Fibroblast of lung (primary cell): ENCODE results near the gene APOL2. TPM values are rescaled to one million over a fixed set of nuclear protein-coding genes. Genes with fewer than 3 reads are reported as not detected.

Experiments
- DNase-seq, 2 donors: peaks; one replicate each; pipeline versions ENCODE4 v3.0.0 to v3.0.0-alpha.2; 2010; ENCODE audit warnings: low read depth in 2 of 2
- H2AFZ ChIP-seq: 2 replicates; pipeline ENCODE4 v1.5.1; 2012; ENCODE audit warnings: low read length, control low read depth, inconsistent platforms
- H3K27ac ChIP-seq: 2 replicates; pipeline ENCODE4 v1.5.1; 2011; ENCODE audit warnings: low read length, control low read depth; ENCODE audit not compliant: insufficient read depth
- H3K27me3 ChIP-seq: 2 replicates; pipeline ENCODE4 v1.5.1; 2011; ENCODE audit warnings: mild to moderate bottlenecking, low read length; ENCODE audit not compliant: control insufficient read depth, insufficient read depth
- H3K36me3 ChIP-seq: 2 replicates; pipeline ENCODE4 v1.5.1; 2011; ENCODE audit warnings: low read length; ENCODE audit not compliant: control insufficient read depth, insufficient read depth
- H3K4me1 ChIP-seq: 2 replicates; pipeline ENCODE4 v1.5.1; 2011; ENCODE audit warnings: low read length; ENCODE audit not compliant: control insufficient read depth, insufficient read depth; ENCODE audit errors: extremely low read depth
- H3K4me2 ChIP-seq: 2 replicates; pipeline ENCODE4 v1.5.1; 2011; ENCODE audit warnings: low read length, control low read depth; ENCODE audit not compliant: insufficient read depth; ENCODE audit errors: extremely low read depth
- H3K4me3 ChIP-seq, 4 experiments: fragments of 200-600 bp in 1 of 4; sonication (generic) in 1 of 4; replicated peaks in 1 of 4; 2 replicates each; pipeline ENCODE4 v1.5.1; 2011 to 2016; ENCODE audit warnings: low read length in 4 of 4, low read depth in 3 of 4, mild to moderate bottlenecking in 3 of 4, control low read depth in 2 of 4, inconsistent platforms in 1 of 4, mixed read lengths in 1 of 4; ENCODE audit not compliant: insufficient read depth in 1 of 4; ENCODE audit errors: control extremely low read depth in 1 of 4
- H3K79me2 ChIP-seq: 2 replicates; pipeline ENCODE4 v1.5.1; 2012; ENCODE audit warnings: mild to moderate bottlenecking, low read length, inconsistent platforms; ENCODE audit not compliant: control insufficient read depth, insufficient read depth
- H3K9ac ChIP-seq: 2 replicates; pipeline ENCODE4 v1.5.1; 2011; ENCODE audit warnings: mild to moderate bottlenecking, low read length, control low read depth; ENCODE audit not compliant: insufficient read depth
- H3K9me3 ChIP-seq: 2 replicates; pipeline ENCODE4 v1.5.1; 2012; ENCODE audit warnings: low read depth, low read length; ENCODE audit not compliant: control insufficient read depth, insufficient read depth
- H4K20me1 ChIP-seq: 2 replicates; pipeline ENCODE4 v1.5.1; 2011; ENCODE audit warnings: low read length; ENCODE audit not compliant: control insufficient read depth, insufficient read depth; ENCODE audit errors: extremely low read depth
- CTCF ChIP-seq, 2 donors: IDR thresholded peaks in 1 of 2; conservative IDR thresholded peaks in 1 of 2; 1 replicate in 1 of 2; 2 replicates in 1 of 2; pipeline ENCODE4 v1.5.1; 2011 to 2012; ENCODE audit warnings: low read length in 2 of 2, control low read depth in 1 of 2, inconsistent platforms in 1 of 2, low read depth in 1 of 2, mild to moderate bottlenecking in 1 of 2
- EZH2 ChIP-seq: IDR thresholded peaks from 2 replicates; pipeline ENCODE4 v1.5.1; 2012; ENCODE audit warnings: low read length, control low read depth, mild to moderate bottlenecking; ENCODE audit errors: missing control alignments
- polyA plus RNA-seq, 2 donors: library from polyadenylated mRNA; depleted of rRNA in 1 of 2; stranded (reverse) in 1 of 2; unstranded in 1 of 2; fragments of >200 nt; gene quantifications; 2 replicates each; pipeline ENCODE4 v1.2.1, GENCODE V29; 2011 to 2012; ENCODE audit warnings: missing spikeins in 1 of 2
- total RNA-seq: library from RNA; depleted of rRNA; stranded (reverse); fragments of >200 nt; gene quantifications from 2 replicates; pipeline ENCODE4 v1.2.1, GENCODE V29; 2014

APOL2 gene
- total and polyA plus RNA-seq, 2 donors (not counting 1 experiment from before 2014, with no cell fraction given): 38.0 to 49.5 TPM

GRCh38 chr22:36237462-36238372, 1.6 kb downstream of the APOL2 start:
- H3K9ac ChIP-seq: no peak overlapping the region
- DNase-seq: peak in 1 of 2 donors; percentile 40
- no peaks in the 10 kb centered on the region for H4K20me1 ChIP-seq
- H3K27me3 ChIP-seq: no peaks in the 10 kb centered on the region
- TF ChIP-seq EZH2 (no peak), CTCF (conservative IDR thresholded peaks at IDR 0.05 in 1 of 2, IDR thresholded peaks at IDR 0.05 in 1 of 2; ENCODE audit: low read depth in 1 of 2, low read length in 2 of 2) (no peak)
- H3K79me2 ChIP-seq: peaks cover 35% of the 10 kb centered on the region
- peaks cover 4% of the 10 kb centered on the region for H3K36me3 ChIP-seq
- no peaks in the 10 kb centered on the region for H3K9me3 ChIP-seq
- peak overlapping the region; percentile 92 for H3K4me2 ChIP-seq
- H3K4me1 ChIP-seq: peaks cover 10% of the 10 kb centered on the region
- H2AFZ ChIP-seq: no peak overlapping the region
- H3K27ac ChIP-seq: peak overlapping the region; percentile 84
- peak overlapping the region; percentile 81 to 94 (median 88) for H3K4me3 ChIP-seq

DNA sequence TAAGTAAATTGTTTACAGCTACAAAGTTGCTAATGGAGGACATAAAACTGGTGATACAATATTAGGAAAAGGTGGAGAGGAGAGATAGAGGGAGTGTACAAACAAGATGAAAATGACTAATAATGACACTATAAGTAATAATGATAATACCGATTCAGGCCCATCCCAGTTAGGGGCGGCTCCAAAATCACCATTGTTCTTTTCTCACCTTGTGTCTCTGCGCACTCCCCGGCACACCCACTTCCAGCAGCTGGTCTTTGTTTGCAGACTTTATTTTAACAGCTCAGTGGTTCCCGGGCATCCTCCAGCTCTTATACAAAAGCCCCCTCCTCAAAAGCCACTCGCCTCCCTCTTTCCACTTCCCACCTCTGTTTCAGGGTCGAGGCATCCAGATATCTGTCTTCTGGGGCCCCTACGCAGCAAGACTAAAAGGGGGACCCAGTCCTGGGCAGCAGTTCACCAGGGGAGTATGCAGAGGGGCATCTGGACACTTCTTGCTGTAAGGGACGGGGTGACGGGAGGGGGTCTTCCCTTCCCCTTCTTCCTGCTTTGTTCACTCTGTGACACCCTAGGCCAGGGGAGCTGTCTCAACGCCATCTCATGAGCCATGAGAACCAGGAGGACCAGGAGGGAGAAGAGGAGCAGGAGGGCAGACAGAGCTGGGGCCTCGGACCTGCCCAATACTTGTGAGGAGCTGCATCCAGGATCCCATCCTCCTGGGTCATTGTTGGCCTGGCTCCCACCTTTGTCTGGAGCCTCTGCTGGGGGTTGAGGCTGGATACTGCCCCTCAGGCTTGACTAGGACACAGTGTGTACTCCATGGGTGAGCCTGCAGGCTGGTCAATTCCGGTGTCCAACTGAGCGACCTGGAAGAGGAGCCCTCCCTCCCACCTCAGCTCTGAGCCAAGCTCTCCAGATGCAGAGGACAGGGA, 2.7 kb downstream of the APOL2 start:
- Histone ChIP-seq H3K4me3 (peak overlapping the region in 1 of 4 experiments; percentile 92), H3K36me3 (peaks cover 4% of the 10 kb centered on the region), H3K4me1 (peaks cover 10% of the 10 kb centered on the region), H3K27ac (no peak overlapping the region), H4K20me1 (no peaks in the 10 kb centered on the region), H2AFZ (no peak overlapping the region), H3K9me3 (no peaks in the 10 kb centered on the region), H3K4me2 (peak overlapping the region; percentile 92), H3K27me3 (no peaks in the 10 kb centered on the region), H3K9ac (no peak overlapping the region), H3K79me2 (peaks cover 35% of the 10 kb centered on the region)
- DNase-seq: no peak
- no peak for TF ChIP-seq EZH2
- TF ChIP-seq CTCF (conservative IDR thresholded peaks at IDR 0.05 in 1 of 2, IDR thresholded peaks at IDR 0.05 in 1 of 2; ENCODE audit: low read depth in 1 of 2, low read length in 2 of 2): no peak

DNA sequence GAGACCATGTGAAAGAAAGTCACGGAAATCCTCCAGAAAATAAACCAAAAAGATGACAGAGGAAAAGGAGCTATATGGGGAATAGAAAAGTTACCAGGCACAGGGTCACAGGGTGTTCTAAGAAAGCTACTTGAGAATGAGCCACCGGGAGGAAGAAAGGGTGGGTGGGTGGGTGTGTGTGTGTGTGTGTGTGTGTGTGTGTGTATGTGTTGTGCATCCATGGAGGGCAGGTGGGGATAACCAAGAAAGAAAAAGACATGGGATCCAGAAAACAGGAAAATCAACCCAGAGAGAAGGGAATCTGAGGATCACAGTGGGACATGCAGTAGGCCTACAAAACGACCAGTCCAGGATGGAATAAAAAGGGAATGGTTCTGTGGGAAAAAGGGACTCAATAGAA, 3.7 kb downstream of the APOL2 start:
- H3K36me3 ChIP-seq: peaks cover 6% of the 10 kb centered on the region
- H3K79me2 ChIP-seq: peaks cover 35% of the 10 kb centered on the region
- DNase-seq: no peak
- no peak overlapping the region for H3K4me2 ChIP-seq
- no peak overlapping the region for H2AFZ ChIP-seq
- TF ChIP-seq CTCF (conservative IDR thresholded peaks at IDR 0.05 in 1 of 2, IDR thresholded peaks at IDR 0.05 in 1 of 2; ENCODE audit: low read depth in 1 of 2, low read length in 2 of 2): no peak
- no peak for TF ChIP-seq EZH2
- H3K9me3 ChIP-seq: no peaks in the 10 kb centered on the region
- H3K4me1 ChIP-seq: peaks cover 10% of the 10 kb centered on the region
- H4K20me1 ChIP-seq: no peaks in the 10 kb centered on the region
- no peak overlapping the region for H3K27ac ChIP-seq
- H3K4me3 ChIP-seq: peak overlapping the region in 1 of 4 experiments; percentile 92
- no peak overlapping the region for H3K9ac ChIP-seq
- H3K27me3 ChIP-seq: no peaks in the 10 kb centered on the region
